ENCODE measurements around the gene NTN5.
"Not testable (repeated sequence)": the region's sequence is repeated elsewhere in the genome, so short reads cannot be mapped to it uniquely, and the experiment has no call there.

The NTN5 gene

DNA sequence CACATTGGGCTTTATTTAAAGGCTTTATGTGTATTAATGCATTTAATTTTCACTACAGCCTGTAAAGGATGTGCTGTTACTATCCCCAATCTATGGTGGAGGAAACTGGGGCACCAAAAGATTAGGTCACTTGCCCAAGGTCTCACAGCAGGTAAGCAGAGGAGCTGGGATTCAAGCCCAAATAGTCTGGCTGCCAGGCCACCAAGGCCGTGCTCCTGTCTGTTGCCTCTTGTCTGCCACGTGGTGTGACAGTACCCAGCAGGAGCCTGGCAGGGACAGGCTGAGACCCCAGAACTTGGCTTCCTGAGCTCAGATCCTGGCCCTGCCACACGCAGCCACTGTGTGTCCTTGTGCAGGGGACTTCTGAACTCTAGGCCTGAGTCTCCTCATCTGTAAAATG, 4.5 kb downstream of the NTN5 start:
- no peak for DNase-seq

DNA sequence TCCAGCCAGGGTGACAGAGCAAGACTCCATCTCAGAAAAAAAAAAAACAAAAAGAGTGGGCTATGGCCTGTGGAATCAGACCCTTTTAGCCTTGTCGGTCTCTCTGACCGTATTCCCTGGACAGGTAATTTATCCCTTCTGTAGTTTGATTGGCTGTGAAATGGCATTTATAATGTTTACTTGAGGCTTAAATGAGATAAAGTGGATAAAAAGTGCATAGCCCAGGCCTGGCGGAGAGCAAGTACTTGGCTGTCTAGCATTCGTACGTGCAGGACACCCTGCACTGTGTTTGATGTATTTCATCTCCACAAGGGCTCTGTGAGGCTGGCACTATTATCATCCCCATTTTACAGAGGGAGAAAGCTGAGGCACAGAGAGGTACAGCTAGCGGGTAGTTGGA, 7.0 kb downstream of the NTN5 start:
- no peak for DNase-seq

DNA sequence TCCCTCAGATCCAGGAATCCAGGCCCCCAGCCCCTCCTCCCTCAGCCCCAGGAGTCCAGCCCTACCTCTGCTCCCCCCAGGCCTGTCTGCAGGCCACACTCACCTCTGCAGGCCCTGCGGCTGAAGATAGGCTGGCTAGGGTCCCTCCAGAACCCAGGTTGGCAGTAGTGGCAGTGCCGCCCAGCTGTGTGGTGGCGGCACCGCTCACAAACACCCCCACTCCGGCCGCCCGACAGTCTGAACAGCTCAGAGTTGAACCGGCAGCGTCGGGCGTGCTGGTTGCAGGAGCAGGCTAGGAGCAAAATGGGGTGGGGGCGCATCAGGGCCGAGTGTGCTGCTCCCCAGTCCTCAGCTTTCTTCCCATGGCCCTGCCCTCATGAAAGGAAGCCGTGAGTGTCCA, 8.3 kb downstream of the NTN5 start:
- no peak for DNase-seq

DNA sequence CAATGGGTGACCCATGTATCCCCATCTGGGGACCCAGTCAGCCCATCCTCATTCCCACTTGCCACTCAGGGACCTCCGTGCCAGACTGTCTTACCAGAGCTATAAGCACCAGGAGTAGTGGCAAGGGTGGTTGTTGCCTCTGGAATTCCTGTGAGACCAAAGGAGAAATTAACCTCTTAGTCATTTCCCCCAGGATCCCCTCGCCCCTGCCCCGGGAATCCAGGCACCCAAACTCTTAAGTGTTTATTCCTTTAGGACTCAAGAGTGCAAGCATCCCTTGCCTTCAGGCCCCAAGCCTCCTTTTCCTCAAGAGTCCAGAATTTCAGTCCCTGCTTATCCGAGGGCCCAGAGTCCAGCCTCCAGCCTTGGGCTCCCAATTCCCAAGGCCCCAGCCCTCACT, 9.2 kb downstream of the NTN5 start:
- DNase-seq = no peak

DNA sequence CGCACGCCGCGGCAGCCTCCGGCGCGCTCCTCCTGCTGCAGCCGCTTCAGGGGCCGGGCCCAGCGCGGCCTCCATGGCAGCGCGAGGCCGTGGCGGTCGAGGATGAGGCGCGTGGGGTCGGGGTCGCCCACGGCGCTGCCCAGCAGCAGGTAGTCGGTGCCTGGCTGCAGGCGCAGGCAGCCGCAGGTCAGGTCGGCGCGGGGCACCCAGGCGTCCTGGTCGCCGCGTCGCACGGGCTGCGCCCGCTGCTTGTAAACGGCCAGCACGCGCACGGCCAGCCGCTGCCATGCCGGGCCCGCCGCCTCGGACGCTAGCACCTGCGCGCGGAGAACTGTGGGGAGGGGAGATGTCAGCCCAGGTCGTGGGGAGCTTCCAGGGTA, 11.1 kb downstream of the NTN5 start:
- no peak for DNase-seq

DNA sequence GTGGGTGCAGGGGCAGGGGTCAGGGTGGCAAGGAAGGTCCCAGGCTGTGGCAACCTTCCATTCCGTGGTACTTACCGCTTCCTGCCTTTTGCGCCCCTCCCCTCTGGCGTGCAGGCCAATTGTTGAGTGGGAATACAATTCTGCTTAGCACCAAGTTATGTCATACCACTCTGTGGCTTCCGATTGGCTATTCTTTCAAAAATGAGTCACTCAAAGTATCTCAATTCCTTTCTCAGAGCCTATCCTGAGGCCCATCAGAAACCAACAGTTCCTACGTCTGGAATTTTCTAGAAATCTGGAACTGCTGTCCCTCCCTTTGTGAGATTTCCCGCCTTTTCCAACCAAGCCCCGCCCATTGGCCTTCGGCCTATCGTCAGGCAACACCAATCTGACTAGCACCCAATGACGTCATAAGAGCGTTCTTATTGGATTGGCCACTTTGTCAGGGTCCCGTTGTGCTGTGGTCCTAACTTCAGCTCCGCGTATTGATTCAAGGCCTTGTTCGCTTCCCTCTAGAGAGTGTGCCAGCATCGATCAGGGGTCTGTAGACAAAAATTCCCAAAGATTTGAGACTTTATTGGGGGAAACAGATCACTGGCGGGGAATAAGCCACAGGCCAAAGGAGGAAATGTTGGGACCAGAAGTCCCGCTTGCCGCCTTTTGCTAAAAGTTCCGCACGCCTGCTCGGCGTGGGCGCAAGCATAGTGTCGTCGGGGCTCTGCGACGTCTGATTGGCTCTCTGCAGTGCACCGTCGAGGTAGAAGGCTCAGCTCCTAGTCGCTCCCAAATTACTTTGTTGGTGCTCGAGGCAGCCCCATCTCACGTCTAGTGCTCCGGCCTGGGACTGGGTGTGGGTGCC, 11.7 kb downstream of the NTN5 start:
- peak; percentile 95 for DNase-seq

DNA sequence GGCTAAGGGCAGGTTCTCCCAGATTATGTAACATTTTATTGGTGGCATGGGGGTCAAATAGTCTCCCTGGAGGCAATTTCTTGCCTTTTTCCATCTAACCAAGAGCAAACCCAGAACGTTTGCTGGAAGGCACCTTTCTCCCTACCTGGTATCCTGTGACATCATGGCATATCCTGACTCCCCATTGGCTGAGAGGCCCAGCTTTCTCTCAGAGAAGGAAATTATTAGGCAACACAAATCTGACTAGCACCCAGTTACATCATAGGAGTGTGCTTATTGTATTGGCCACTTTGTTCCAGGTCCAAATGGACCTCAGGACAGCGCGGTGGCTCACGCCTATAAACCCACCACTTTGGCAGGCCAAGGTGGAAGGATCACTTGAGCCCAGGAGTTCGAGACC, 13.0 kb downstream of the NTN5 start:
- DNase-seq = no peak

DNA sequence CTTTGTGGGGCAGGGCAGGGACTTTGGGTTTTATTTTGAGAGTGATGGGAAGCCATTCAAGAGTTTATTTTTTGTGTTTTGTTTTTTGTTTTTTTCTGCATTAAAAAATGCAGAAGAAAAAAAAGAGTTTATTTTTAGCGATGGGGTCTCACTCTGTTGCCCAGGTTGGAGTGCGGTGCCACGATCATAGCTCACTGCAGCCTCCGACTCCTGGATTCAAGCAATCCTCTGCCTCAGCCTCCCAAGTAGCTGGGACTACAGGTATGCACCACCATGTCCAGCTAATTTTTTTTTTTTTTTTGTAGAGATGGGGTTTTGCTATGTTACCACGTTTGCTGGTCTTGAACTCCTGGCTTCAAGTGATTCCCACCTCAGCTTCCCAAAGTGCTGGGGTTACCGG, 14.3 kb downstream of the NTN5 start:
- no peak for DNase-seq

DNA sequence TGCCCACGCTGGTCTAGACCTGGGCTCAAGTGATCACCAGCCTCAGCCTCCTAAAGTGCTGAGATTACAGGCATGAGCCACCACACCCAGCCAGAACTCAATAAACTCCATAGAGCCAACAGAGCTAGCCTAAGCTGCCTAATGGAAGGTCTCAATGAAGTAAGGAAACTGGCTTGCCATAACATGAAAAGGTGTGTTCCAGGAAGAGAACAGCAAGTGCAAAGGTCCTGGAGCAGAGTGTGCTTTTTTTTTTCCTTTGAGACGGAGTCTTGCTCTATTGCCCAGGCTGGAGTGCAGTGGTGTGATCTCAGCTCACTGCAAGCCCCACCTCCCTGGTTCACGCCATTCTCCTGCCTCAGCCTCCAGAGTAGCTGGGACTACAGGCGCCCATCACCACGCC, 15.0 kb downstream of the NTN5 start:
- DNase-seq = not testable (repeated sequence)

DNA sequence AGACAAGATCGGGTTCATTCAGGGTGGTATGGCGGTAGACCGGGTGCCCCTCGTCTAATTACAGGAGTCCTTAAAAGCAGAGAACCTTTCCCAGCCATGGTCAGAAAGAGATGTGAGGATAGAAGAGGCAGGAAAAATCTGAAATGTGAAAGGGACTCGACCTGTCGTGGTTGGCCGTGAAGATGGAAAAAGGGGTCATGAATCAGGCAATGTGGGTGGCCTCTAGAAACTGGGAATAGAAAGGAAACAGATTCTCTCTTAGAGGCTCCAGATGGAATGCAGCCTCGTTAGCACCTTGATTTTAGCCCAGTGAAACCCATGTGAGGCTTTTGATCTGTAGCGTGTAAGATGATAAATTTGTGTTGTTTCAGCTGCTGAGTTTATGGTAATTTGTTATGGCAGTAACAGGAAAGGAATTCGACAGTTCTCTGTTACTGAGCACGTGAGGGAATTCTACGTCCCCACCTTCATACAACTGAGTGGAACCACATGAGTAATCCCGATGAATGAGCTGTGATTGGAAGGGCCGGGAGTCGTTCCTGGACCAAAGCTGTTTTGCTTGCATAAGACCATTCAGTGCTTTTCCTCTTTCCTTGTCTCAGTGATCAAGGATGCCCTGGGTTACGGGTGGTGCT, 15.9 kb downstream of the NTN5 start:
- no peak for DNase-seq

DNA sequence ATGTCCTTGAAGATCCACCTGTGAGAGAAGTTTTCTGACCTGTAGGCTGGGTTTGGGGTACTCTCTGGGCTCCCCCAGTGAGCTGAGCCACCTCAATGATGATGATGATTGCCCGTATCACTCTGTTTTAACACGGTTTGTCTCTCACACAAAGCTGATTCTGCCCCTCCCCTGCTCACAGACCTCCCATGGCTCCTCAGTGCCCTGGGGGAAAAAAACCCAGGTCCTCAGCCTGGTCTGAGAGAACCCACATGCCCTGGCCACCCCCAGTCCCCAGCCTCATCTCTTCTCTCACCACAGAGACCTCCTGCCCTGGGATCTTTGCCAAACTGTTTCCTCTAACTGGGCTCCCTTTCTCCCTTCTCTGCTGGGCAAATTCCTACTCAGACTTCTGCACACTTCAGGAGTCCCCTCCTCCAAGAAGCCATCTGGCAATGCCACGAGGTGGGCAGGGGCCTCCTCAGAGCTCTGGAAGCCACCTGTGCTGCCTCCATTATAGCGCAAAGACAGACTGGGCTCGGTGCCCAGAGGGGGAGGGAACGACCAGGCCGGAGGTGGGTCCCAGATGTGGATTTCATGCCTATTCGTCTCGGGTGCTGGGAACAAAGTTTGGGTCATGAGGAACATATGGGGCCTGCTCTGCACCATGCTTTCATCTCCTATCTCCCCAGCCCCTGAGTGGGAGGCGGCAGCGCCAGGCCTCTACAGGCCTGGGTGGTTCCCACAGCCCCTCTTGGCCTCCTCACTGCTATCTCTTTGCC, 18.3 kb downstream of the NTN5 start:
- no peak for DNase-seq

DNA sequence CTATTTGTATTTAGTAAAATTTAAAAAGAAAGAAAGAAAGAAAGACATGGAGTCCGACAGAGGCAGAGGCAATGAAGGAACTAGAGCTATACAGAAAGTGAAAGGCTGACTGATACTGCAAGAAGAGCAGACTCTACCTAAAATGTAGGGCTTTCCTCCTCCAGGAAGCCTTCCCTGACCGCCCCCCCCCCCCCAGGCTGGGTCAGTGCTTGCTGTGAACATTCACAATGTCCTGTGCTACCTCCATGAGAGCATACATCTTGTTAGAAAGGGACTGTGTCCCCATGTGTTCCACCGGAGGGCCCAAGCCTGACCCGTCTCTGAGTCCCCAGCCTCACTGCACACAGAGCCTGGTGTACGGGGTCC, 21.2 kb downstream of the NTN5 start:
- no peak for DNase-seq

DNA sequence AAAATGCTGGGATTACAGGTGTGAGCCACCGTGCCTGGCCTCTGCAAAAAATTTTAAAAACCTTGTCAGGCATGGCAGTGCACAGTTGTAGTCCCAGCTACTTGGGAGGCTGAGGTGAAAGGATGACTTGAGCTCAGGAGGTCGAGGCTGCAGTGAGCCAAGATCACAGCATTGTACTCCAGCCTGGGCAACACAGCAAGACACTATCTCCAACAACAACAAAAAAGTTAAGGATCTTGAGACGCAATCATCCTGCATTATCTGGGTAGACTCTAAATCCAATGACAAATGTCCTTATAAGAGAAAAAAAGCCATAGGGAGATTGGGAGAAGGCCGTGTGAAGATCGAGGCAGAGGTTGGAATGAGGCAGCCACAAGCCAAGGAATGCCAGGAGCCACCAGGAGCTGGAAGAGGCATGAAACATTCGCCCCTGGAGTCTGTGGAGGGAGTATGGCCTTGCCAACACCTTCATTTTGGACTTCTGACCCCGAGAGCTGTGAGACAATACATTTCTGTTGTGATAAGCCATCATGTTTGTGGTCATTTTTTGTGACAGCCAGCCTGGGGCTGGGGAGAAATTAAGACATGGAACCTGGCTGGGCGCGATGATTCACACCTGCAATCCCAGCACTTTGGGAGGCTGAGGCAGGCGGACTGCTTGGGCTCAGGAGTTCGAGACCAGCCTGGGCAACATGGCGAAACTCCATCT, 21.7 kb downstream of the NTN5 start:
- DNase-seq = no peak

DNA sequence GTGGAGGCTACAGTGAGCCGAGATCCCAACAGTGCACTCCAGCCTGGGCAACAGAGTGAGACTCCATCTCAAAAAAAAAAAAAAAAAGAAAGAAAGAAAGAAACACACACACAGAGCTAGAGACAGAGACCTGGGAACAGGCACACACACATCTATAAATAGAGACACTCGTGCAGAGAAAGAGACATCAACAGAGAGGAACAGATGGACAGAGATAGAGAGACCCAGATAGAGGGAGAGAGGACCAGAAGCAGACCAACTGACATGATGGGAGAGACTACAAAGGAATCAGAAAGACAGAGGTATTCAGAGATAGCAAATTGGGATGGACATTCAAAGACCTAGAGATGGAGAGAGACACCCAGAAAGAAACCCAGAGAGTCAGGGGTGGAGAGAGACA, 24.7 kb downstream of the NTN5 start:
- no peak for DNase-seq

DNA sequence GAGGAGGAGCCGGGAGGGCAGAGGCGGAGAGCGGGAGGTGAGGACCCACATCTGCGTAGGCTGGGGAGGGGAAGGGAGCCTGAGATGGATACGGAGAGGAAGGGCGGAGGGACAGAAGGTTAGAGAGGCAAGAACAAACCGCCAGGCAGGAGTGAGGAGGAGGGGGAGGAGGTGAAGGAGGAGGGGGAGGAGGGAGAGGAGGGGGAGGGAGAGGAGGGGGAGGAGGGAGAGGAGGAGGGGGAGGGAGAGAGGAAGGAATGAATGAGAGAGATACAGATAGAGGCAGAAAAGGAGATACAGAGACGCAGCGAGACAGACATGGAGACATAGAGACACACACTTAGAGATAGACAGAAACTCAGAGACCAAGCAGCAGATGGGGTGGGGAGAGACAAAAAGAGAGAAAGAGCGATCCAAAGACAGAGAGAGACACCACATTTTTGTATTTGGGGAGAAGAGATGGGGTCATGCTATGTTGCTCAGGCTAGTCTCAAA, 26.0 kb downstream of the NTN5 start:
- no peak for DNase-seq

DNA sequence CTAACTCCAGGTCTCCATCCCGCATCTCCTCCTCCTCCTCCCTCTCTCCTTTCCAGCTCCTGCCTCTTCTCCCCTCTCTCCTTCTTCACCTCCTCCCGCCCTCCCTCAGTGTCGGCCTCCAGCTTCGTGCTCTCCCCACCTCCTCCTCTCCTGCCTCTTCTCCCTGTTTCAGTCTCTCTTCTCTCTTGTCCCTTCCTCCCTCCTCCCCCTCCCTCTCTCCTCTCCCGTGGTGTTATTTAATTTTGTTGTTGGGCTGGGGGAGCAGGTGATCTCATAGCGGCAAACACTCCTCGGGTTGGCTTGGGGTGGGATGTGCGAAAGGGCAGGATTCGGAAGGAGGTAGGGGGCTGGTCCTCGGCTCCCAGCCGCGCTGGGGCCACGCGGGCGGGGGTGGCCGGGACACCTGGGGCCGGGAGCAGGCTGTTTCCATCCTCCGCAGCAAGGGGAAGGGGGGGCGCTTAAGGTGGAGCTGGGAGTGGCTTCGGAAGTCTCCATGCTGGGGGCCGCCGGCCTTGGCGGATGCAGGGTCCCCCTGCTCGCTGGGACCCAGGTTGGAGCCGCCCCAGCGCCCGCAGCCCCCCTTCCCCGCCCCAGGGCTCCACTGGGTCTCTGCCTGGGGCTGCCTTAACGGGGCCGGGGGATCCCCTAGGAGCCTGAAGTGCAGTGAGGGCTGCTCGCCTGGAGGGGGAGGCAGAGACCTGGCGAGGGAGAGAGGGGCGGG, 26.7 kb downstream of the NTN5 start, which contains the start of gene CA11:
CA11 (minus strand) TSS at position 187 of the 721 bp plus-strand sequence. CDS start 555 bp downstream, outside the sequence.
- DNase-seq = peak; percentile 94

DNA sequence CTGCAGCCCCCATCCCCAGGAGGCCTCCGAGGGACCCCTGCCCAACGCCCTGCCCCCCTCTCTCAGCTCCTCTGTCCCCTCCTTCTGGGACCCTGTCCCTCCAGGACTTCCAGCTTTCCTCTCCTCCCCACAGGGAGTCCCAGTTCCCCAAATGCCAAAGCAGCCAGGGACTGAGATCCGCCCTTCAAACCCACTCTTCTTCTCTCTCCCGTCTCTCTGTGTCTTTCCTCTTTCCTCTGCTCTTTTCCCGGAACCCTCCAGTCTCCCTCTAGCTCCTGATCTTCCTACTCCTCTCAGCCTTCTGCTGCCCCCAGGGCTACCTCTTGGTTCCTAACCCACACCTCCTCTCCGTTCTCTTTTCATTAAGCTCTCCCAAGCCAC, 27.2 kb downstream of the NTN5 start:
- DNase-seq = no peak

DNA sequence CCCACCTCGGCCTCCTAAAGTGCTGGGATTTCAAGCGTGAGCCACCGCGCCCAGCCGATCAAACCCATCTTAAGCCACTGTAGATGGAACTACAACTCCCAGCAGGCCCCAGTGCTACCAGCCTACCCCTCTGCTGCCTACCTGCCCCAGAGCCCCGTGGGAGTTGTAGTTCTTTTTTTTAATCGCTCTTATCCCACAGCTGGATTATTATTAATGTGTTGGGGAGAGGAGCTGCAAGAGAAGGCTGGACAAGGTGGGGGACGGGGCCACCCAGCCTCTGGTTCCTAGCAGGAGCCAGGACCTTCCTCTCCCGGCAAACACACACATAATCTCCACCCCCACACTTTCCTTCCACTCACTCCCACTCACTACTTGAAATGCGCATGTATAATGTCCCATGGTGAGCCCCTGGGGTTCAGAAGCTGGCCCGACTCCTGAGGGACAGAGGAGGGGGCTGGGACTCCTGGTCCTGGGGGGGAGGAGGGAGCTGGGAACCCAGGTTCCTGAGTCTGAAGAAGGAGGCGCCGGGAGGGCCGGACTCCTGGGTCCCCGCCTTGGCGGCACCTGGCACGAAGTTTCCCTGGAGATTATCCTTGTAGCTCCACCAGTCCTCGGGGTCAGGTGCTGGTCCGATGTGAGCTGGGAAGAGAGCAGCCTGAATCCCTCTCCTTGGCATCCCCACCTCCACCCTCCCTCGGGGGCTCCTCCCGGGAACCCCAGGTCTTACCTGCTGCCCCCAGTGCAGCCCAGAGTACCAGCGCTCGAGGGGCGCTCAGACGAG, 27.8 kb downstream of the NTN5 start:
- peak; percentile 83 for DNase-seq

DNA sequence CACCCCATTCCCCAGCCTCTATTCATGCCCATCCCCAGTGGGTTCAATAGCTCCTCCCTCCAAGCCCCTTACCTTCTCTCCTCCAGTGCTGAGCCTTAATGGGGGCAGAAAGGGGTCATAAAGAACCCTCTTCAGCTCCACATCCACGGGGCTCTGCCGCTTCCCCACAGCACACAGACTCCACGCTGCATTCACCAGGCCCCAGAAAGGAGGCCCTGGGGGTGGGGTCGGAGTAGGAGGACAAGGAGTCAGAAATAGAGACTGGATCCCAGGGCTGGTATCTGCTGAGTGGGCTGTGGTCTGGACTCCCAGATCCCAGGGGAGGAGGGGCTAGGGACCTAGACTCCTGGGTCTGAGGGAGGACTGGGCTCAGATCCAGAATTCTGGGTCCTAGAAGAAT, 28.5 kb downstream of the NTN5 start:
- DNase-seq = no peak

DNA sequence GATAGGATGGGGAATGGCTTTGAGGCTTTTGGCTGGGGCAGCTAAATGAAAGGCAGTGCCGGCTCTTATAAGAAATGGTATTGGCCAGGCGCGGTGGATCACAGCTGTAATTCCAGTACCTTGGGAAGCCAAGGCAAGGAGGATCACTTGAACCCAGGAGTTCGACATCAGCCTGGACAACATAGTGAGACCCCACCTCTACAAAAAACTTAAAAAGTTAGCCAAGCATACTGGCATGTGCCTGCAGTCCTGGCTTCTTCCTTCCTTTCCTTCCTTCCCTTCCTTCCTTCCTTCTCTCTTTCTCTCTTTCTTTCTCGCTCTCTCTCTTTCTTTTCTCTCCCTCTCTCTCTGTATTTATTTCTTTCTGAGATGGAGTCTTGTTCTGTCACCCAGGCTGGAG, 30.0 kb downstream of the NTN5 start:
- no peak for DNase-seq

DNA sequence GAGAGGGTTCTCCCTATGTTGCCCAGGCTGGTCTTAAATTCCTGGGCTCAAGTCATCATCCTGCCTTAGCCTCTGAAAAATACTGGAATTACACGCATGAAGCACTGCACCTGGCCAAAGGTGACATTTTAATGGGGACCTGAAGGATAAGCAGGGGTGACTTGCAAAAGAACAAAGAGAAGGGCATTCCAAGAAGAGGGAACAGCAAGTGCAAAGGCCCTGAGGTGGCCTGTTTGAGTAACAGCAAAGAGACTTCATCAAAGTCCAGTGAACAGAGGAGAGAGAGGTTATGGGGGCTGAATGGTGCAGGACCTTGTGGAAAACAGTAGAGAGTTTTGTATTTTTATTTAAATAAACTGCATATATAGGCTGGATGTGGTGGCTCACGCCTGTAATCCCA, 31.0 kb downstream of the NTN5 start:
- DNase-seq = no peak
